Measurements from ENCODE around the gene TNIP3.

GRCh38 chr4:121088867-121089266 lies 75.3 kb downstream of the TNIP3 start:
- no peak for TF ChIP-seq RFX5 (IDR thresholded peaks at IDR 0.05; ENCODE audit: low read depth, low read length)
- TF ChIP-seq CTCF (conservative IDR thresholded peaks at IDR 0.05; ENCODE audit: low read depth, low read length), result no peak
- TF ChIP-seq POLR2A (IDR thresholded peaks at IDR 0.05; ENCODE audit: low read depth, low read length), result no peak
- no peak for TF ChIP-seq NFE2L2 (IDR thresholded peaks at IDR 0.05; ENCODE audit: low read depth, low read length)
- no peak for TF ChIP-seq RAD21 (IDR thresholded peaks at IDR 0.05; ENCODE audit: low read length)
- no peak for TF ChIP-seq SMC3 (IDR thresholded peaks at IDR 0.05; ENCODE audit: low read depth, low read length)
- TF ChIP-seq USF2 (IDR thresholded peaks at IDR 0.05; ENCODE audit: low read depth, low read length), result no peak
